HepG2 (cell line): ENCODE data around the gene HTRA2. TPM values are rescaled to one million over a fixed set of nuclear protein-coding genes. Genes with fewer than 3 reads are reported as not detected.

Experiments
- AKAP8 ChIP-seq: sonication (generic); formaldehyde crosslinking; IDR thresholded peaks from 2 replicates; pipeline ENCODE4 v1.5.1; 2020; ENCODE audit warnings: mild to moderate bottlenecking, missing genetic modification reagents
- ARID4A ChIP-seq: sonication (generic); formaldehyde crosslinking; IDR thresholded peaks from 2 replicates; pipeline ENCODE4 v1.5.0; 2020; ENCODE audit warnings: mild to moderate bottlenecking, missing genetic modification reagents, borderline replicate concordance
- BCLAF1 ChIP-seq: fragments of 450-650 bp; IDR thresholded peaks from 2 replicates; pipeline ENCODE4 v1.6.1; 2017; ENCODE audit warnings: mild to moderate bottlenecking
- BRD4 ChIP-seq: sonication (generic); formaldehyde crosslinking; IDR thresholded peaks from 2 replicates; pipeline ENCODE4 v1.4.0; 2020; ENCODE audit warnings: missing genetic modification reagents
- CAMTA2 ChIP-seq: sonication (generic); formaldehyde crosslinking; IDR thresholded peaks from 2 replicates; pipeline ENCODE4 v1.4.0; 2020; ENCODE audit warnings: mild to moderate bottlenecking, missing genetic modification reagents, borderline replicate concordance
- CENPT ChIP-seq: sonication (generic); formaldehyde crosslinking; IDR thresholded peaks from 2 replicates; pipeline ENCODE4 v1.8.0; 2022; ENCODE audit warnings: low read depth, mild to moderate bottlenecking, moderate library complexity, missing genetic modification reagents
- HIVEP1 ChIP-seq: sonication (generic); formaldehyde crosslinking; IDR thresholded peaks from 2 replicates; pipeline ENCODE4 v1.4.0; 2020; ENCODE audit warnings: mild to moderate bottlenecking, missing genetic modification reagents
- HNF1B ChIP-seq: sonication (generic); formaldehyde crosslinking; IDR thresholded peaks from 2 replicates; pipeline ENCODE4 v1.5.1; 2020; ENCODE audit warnings: mild to moderate bottlenecking, moderate library complexity, missing genetic modification reagents
- KDM2A ChIP-seq: sonication (generic); formaldehyde crosslinking; IDR thresholded peaks from 2 replicates; pipeline ENCODE4 v1.4.0; 2020; ENCODE audit warnings: low read depth, missing genetic modification reagents, borderline replicate concordance
- MED8 ChIP-seq: sonication (generic); formaldehyde crosslinking; IDR thresholded peaks from 2 replicates; pipeline ENCODE4 v1.8.1; 2023; ENCODE audit warnings: mild to moderate bottlenecking, missing genetic modification reagents; ENCODE audit not compliant: insufficient replicate concordance
- NFYB ChIP-seq: sonication (generic); formaldehyde crosslinking; IDR thresholded peaks from 2 replicates; pipeline ENCODE4 v1.4.0; 2020; ENCODE audit warnings: missing genetic modification reagents
- PBX3 ChIP-seq: sonication (generic); formaldehyde crosslinking; IDR thresholded peaks from 2 replicates; pipeline ENCODE4 v1.8.1; 2023; ENCODE audit warnings: missing genetic modification reagents, inconsistent platforms, borderline replicate concordance
- RFX5 ChIP-seq: IDR thresholded peaks from 2 replicates; pipeline ENCODE4 v1.6.1; 2011; ENCODE audit warnings: low read depth, low read length, improper control_type of control experiment
- SIN3B ChIP-seq: fragments of 150-350 bp; IDR thresholded peaks from 2 replicates; pipeline ENCODE4 v1.6.1; 2014; ENCODE audit warnings: low read length
- SPEN ChIP-seq: sonication (generic); formaldehyde crosslinking; IDR thresholded peaks from 2 replicates; pipeline ENCODE4 v1.5.1; 2020; ENCODE audit warnings: low read depth, mild to moderate bottlenecking, missing genetic modification reagents
- ZC3H13 ChIP-seq: sonication (generic); formaldehyde crosslinking; IDR thresholded peaks from 2 replicates; pipeline ENCODE4 v1.8.1; 2023; ENCODE audit warnings: mild to moderate bottlenecking, missing genetic modification reagents, moderate library complexity
- ZNF121 ChIP-seq: sonication (generic); formaldehyde crosslinking; IDR thresholded peaks from 2 replicates; pipeline ENCODE4 v1.5.0; 2020; ENCODE audit warnings: mild to moderate bottlenecking, missing genetic modification reagents
- ZNF768 ChIP-seq: sonication (generic); formaldehyde crosslinking; IDR thresholded peaks from 2 replicates; pipeline ENCODE4 v1.4.0; 2020; ENCODE audit warnings: missing genetic modification reagents
- polyA plus RNA-seq, 8 experiments: library from polyadenylated mRNA; depleted of rRNA in 3 of 8; stranded (reverse) in 7 of 8; unstranded in 1 of 8; fragments of >200 nt; fragmentation: Illumina TruSeq in 4 of 8; extraction: Trizol in 4 of 8; gene quantifications; 2 replicates each; pipeline versions ENCODE4 v1.2.1 to v1.2.3, GENCODE V29; 2011 to 2016; ENCODE audit warnings: low read depth in 4 of 8, missing spikeins in 1 of 8, mixed read lengths in 1 of 8; ENCODE audit not compliant: insufficient read depth in 1 of 8
- total RNA-seq, 5 experiments: library from RNA; depleted of rRNA; stranded (reverse); fragments of >200 nt; fragmentation: Illumina TruSeq; extraction: Trizol; gene quantifications; 2 replicates each; pipeline ENCODE4 v1.2.3, GENCODE V29; 2016; ENCODE audit warnings: low read depth in 1 of 5

HTRA2 gene
- total and polyA plus RNA-seq, 2 of the 13 experiments (the other 11 are each of a cell fraction or from before 2014, with no cell fraction given): 47.7 to 50.3 TPM

GRCh38 chr2:74511104-74511989 lies 18.4 kb upstream of the HTRA2 start (continued):
- no peak for TF ChIP-seq ZNF768
- no peak for TF ChIP-seq NFYB (CRISPR knock-in tag)
- TF ChIP-seq CENPT: no peak
- TF ChIP-seq SIN3B: no peak
- TF ChIP-seq RFX5: no peak
- TF ChIP-seq HIVEP1 (CRISPR knock-in tag): 0 out of 2 replicates have a peak, but pooled peaks have one; percentile 46
- no peak for TF ChIP-seq HNF1B (CRISPR knock-in tag)
- TF ChIP-seq MED8: peak; percentile 42
- 0 out of 2 replicates have a peak, but pooled peaks have one; percentile 30 for TF ChIP-seq KDM2A (CRISPR knock-in tag)
- TF ChIP-seq PBX3 (CRISPR knock-in tag): no peak
- TF ChIP-seq AKAP8 (CRISPR knock-in tag): peak; percentile 25; the same call in 1 of the 2 replicates
- TF ChIP-seq CAMTA2: 0 out of 2 replicates have a peak, but pooled peaks have one; percentile 72
- TF ChIP-seq SPEN (CRISPR knock-in tag): no peak
- TF ChIP-seq BRD4 (CRISPR knock-in tag): no peak
- TF ChIP-seq ZNF121: 0 out of 2 replicates have a peak, but pooled peaks have one; percentile 8
- no peak for TF ChIP-seq ARID4A
- peak; percentile 68; the same call in 1 of the 2 replicates for TF ChIP-seq ZC3H13 (CRISPR knock-in tag)
- TF ChIP-seq BCLAF1: no peak
